Left ventricle myocardium superior (tissue), 1 donor: ENCODE data around the gene AOC2. TPM values are rescaled to one million over a fixed set of nuclear protein-coding genes. Genes with fewer than 3 reads are reported as not detected.
"Not testable (repeated sequence)": the region's sequence is repeated elsewhere in the genome, so short reads cannot be mapped to it uniquely, and the experiment has no call there.

ENCODE experiments used
- ATAC-seq: fragments of 200-7000 bp; cut with Tn5 transposase; one replicate; pipeline ENCODE4 v1.9.1; 2020; ENCODE audit warnings: mild to moderate bottlenecking, moderate library complexity
- DNase-seq: peaks from one replicate; pipeline ENCODE4 v3.0.0-alpha.2; 2020
- intact Hi-C: fragments of 100-400 bp; cut with micrococcal nuclease; formaldehyde crosslinking; loops from one replicate; pipeline ENCODE4 v1.11.0; 2022
- total RNA-seq: library from RNA; stranded (reverse); fragmentation: NEBNext Ultra II Directional; extraction: Animal tissue kit (Norgen Biotek cat#: 25700); gene quantifications from one replicate; pipeline ENCODE4 v1.2.1, GENCODE V29; 2021
- donor health status: DM: no; HTN: yes; CAD: no; lungs with severe emphysema.

The AOC2 gene
- total RNA-seq, 1 donor from 2014 or later: 0.40 TPM

DNA sequence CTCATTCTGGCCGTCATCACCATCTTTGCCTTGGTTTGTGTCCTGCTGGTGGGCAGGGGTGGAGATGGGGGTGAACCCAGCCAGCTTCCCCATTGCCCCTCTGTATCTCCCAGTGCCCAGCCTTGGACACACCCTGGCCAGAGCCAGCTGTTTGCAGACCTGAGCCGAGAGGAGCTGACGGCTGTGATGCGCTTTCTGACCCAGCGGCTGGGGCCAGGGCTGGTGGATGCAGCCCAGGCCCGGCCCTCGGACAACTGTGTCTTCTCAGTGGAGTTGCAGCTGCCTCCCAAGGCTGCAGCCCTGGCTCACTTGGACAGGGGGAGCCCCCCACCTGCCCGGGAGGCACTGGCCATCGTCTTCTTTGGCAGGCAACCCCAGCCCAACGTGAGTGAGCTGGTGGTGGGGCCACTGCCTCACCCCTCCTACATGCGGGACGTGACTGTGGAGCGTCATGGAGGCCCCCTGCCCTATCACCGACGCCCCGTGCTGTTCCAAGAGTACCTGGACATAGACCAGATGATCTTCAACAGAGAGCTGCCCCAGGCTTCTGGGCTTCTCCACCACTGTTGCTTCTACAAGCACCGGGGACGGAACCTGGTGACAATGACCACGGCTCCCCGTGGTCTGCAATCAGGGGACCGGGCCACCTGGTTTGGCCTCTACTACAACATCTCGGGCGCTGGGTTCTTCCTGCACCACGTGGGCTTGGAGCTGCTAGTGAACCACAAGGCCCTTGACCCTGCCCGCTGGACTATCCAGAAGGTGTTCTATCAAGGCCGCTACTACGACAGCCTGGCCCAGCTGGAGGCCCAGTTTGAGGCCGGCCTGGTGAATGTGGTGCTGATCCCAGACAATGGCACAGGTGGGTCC, 7.2 kb downstream of the AOC2 start:
- not testable (repeated sequence) for DNase-seq, ATAC-seq

GRCh38 chr17:42852351-42852750, 8.0 kb downstream of the AOC2 start:
- ATAC-seq: no peak

More for the DNA sequence above, 7.2 kb downstream of the AOC2 start:
- intact Hi-C loops: not testable (repeated sequence)

DNA sequence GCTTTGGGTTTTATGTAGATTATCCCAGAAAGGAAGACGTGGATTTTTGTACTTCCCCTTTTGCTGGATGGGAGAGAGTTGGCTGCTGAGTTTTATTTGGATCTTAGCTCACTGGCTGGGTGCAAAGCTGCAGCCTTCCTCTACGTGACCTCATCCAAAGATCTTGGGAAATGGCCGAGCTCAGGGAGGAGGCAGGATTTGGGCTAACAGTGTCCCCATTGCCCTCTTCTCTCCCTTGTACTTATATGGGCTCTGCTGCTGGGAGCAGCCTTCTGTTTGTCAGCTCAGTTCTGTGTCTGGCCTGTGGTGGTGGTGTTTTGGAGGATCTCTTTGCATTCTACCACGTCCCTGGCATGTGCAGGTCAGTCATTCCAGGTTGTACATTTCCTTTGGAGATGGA, 8.6 kb downstream of the AOC2 start:
- intact Hi-C loops: no loop called here
- DNase-seq (no peak), ATAC-seq (peak; percentile 49)

More at GRCh38 chr17:42852351-42852750, 8.0 kb downstream of the AOC2 start:
- no peak for DNase-seq
- intact Hi-C loops: no loop called here

- DNase-seq (no peak), ATAC-seq (no peak)
- intact Hi-C loops: no loop called here
These were observed 9.2 kb downstream of the AOC2 start for GRCh38 chr17:42853597-42853967.

- DNase-seq: no peak
- intact Hi-C loops: no loop called here
These were observed 9.8 kb downstream of the AOC2 start for GRCh38 chr17:42853968-42854790.

DNA sequence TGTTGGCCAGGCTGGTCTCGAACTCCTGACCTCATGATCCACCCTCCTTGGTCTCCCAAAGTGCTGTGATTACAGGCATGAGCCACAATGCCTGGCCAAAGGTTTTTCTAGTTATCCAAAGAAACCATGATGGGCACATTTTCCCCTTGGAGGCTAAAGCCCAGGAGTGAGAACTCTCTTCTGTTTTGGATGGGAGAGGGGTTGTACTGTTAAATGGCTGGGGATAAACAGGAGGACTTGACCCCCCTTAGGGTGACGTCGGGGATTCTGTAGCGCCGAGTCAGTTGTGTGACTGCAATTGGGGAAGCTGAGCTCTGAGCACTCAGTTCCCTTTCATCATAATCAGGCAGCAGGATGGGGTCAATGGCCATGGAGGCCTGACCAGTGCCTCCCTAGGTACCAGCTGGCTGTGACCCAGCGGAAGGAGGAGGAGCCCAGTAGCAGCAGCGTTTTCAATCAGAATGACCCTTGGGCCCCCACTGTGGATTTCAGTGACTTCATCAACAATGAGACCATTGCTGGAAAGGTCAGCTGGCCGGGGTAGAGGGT, 10.7 kb downstream of the AOC2 start:
- ATAC-seq (no peak), DNase-seq (no peak)
- intact Hi-C loops: no loop called here

More at GRCh38 chr17:42853968-42854790, 9.8 kb downstream of the AOC2 start:
- ATAC-seq: no peak

DNA sequence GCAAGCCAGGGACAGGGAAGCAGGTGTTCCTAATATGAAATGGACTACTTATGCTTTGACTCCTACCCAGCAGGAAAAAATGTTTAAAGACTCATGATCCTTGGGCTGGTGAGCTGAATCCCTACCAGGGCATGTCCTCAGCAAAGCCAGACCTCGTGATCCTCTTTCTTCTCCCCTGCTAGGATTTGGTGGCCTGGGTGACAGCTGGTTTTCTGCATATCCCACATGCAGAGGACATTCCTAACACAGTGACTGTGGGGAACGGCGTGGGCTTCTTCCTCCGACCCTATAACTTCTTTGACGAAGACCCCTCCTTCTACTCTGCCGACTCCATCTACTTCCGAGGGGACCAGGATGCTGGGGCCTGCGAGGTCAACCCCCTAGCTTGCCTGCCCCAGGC, 11.7 kb downstream of the AOC2 start:
- DNase-seq, ATAC-seq, intact Hi-C loops: not testable (repeated sequence)

GRCh38 chr17:42856516-42856915, 12.1 kb downstream of the AOC2 start:
- intact Hi-C loops, ATAC-seq, DNase-seq: not testable (repeated sequence)

DNA sequence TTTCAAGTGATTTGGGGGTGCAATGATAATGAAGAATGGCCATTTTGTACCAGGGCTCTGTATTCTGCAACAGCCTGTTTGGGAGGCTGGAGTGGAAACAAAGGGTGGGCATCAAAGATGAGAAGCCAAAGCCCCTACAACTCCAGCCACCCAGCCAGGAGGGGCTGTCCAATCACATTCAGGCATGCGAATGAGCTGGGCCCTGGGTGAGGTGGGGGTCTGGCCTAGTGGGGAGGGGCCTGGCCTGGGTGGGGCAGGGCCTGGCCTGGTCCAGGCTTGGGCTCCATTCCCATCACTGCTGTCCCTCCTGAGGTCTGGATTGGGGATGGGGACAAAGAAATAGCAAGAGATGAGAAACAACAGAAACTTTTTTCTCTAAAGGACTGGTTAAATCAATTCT, 13.0 kb downstream of the AOC2 start:
- ATAC-seq: no peak
- no peak for DNase-seq
- intact Hi-C loops: no loop called here

- ATAC-seq: no peak
- no peak for DNase-seq
- intact Hi-C loops: no loop called here
These were observed 21.3 kb downstream of the AOC2 start for GRCh38 chr17:42865638-42866094.

GRCh38 chr17:42866216-42866615, 21.8 kb downstream of the AOC2 start:
- no peak for DNase-seq
- no peak for ATAC-seq
- intact Hi-C loops: no loop called here

DNA sequence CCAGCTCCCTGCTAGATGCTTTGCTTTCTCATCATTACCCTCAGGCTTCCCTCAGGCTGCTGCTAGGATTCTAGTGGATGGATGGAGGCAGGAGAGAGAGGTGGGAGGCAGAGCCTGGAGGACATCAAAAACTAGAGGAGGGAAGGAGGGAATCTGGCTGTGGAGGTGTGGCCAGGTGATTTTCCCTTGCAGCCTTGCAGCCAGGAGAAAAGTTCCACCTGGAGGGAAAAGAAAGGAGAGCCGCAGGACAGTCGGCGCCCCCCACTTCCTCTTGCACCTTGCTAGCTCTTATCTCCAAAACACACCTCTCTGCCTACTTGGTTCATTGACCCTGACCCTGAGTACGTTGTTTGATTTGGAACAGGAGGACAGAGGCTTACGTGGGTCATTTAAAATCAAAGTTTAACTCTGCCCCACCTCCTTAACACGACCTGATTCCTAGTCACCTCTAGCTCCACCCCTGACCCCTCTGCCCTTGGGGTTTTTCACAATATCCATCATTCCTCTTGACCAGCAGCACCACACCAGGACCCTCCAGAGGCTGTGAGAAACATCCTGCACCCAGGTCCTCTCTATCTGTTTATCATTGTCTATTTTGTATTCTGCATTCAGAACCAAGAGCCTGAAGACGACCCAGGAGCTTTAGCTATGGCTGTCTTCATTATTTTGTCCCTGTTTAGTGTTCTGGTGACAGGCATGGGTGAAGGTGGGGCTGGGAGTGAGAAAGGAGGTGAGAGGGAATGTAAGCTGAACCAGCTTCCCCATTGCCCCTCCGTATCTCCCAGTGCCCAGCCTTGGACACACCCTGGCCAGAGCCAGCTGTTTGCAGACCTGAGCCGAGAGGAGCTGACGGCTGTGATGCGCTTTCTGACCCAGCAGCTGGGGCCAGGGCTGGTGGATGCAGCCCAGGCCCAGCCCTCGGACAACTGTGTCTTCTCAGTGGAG, 22.5 kb downstream of the AOC2 start:
- ATAC-seq (no peak), DNase-seq (no peak)
- intact Hi-C loops: no loop called here

GRCh38 chr17:42867694-42868261, 23.4 kb downstream of the AOC2 start:
- intact Hi-C loops, DNase-seq, ATAC-seq: not testable (repeated sequence)

DNA sequence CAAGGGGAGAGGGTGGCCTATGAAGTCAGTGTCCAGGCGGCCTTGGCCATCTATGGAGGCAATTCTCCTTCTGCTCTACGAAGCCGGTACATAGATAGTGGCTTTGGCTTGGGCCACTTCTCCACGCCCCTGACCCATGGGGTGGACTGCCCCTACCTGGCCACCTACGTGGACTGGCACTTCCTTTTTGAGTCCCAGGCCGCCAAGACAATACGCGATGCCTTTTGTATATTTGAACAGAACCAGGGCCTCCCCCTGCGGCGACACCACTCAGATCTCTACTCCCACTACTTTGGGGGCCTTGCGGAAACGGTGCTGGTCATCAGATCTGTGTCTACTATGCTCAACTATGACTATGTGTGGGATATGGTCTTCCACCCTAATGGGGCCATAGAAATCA, 24.0 kb downstream of the AOC2 start:
- DNase-seq (no peak), ATAC-seq (no peak)
- intact Hi-C loops: no loop called here

GRCh38 chr17:42871647-42872046, 27.3 kb downstream of the AOC2 start:
- DNase-seq (no peak), ATAC-seq (no peak)
- intact Hi-C loops: no loop called here

DNA sequence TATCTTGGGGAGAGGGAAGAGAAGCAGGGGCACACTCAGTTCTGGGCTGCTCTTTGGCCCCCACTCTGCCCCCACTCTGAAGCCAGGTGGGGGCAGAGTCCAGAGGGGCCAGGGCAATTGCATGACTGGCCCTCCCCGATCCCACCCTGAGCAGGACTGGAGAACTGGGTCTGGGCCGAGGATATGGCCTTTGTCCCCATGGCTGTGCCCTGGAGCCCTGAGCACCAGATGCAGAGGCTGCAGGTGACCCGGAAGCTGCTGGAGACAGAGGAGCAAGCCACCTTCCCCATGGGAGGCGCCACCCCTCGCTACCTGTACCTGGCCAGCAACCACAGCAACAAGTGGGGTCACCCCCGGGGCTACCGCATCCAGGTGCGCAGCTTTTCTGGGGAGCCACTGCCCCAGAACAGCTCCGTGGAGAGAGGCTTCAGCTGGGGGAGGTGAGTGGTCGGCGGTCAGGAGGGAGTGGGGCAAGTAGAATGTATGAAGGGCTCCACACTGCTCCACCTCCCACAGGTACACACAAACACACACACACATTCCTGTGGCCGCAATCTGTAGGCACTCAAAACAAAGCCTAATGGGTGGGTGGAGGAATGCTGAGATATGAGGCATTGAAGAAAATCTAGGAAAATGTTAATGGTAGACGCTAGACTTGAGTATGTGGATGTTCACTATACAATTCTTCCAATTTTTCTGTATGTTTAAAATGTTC, 28.0 kb downstream of the AOC2 start:
- ATAC-seq (no peak), DNase-seq (no peak)
- intact Hi-C loops: no loop called here

- ATAC-seq: no peak
- intact Hi-C loops: no loop called here
- DNase-seq: no peak
These were observed 28.9 kb downstream of the AOC2 start for GRCh38 chr17:42873315-42873714.
